Measurements from ENCODE around the gene HOMER1.

Gene HOMER1

GRCh38 chr5:79490323-79490936, 23.5 kb downstream of the HOMER1 start:
- DNase-seq (ENCODE audit: low read depth in 2 of 2, low spot score in 1 of 2): no peak

- no peak for DNase-seq (ENCODE audit: low read depth in 2 of 2, low spot score in 1 of 2)
Measured at GRCh38 chr5:79489773-79490172, 24.2 kb downstream of the HOMER1 start.

GRCh38 chr5:79488775-79489174, 25.2 kb downstream of the HOMER1 start:
- DNase-seq (ENCODE audit: low read depth in 2 of 2, low spot score in 1 of 2): no peak

- no peak for DNase-seq (ENCODE audit: low read depth in 2 of 2, low spot score in 1 of 2)
Measured at GRCh38 chr5:79488058-79488457, 25.9 kb downstream of the HOMER1 start.

- no peak for DNase-seq (ENCODE audit: low read depth in 2 of 2, low spot score in 1 of 2)
Measured at GRCh38 chr5:79487251-79487650, 26.7 kb downstream of the HOMER1 start.

- DNase-seq (ENCODE audit: low read depth in 2 of 2, low spot score in 1 of 2): no peak
Measured at GRCh38 chr5:79486116-79486515, 27.8 kb downstream of the HOMER1 start.

- no peak for DNase-seq (ENCODE audit: low read depth in 2 of 2, low spot score in 1 of 2)
Measured at GRCh38 chr5:79484731-79485130, 29.2 kb downstream of the HOMER1 start.

- no peak for DNase-seq (ENCODE audit: low read depth in 2 of 2, low spot score in 1 of 2)
Measured at GRCh38 chr5:79481574-79481973, 32.4 kb downstream of the HOMER1 start.

GRCh38 chr5:79480991-79481390, 32.9 kb downstream of the HOMER1 start:
- DNase-seq (ENCODE audit: low read depth in 2 of 2, low spot score in 1 of 2): no peak

GRCh38 chr5:79475152-79475466, 38.8 kb downstream of the HOMER1 start:
- DNase-seq (ENCODE audit: low read depth in 2 of 2, low spot score in 1 of 2): no peak

- DNase-seq (ENCODE audit: low read depth in 2 of 2, low spot score in 1 of 2): no peak
Measured at GRCh38 chr5:79474367-79475151, 39.4 kb downstream of the HOMER1 start.

- DNase-seq (ENCODE audit: low read depth in 2 of 2, low spot score in 1 of 2): no peak
Measured at GRCh38 chr5:79471556-79471955, 42.4 kb downstream of the HOMER1 start.

GRCh38 chr5:79464695-79465332, 49.1 kb downstream of the HOMER1 start:
- no peak for DNase-seq (ENCODE audit: low read depth in 2 of 2, low spot score in 1 of 2)

- DNase-seq (ENCODE audit: low read depth in 2 of 2, low spot score in 1 of 2): no peak
Measured at GRCh38 chr5:79464278-79464677, 49.7 kb downstream of the HOMER1 start.

- no peak for DNase-seq (ENCODE audit: low read depth in 2 of 2, low spot score in 1 of 2)
Measured at GRCh38 chr5:79459626-79460025, 54.3 kb downstream of the HOMER1 start.

- no peak for DNase-seq (ENCODE audit: low read depth in 2 of 2, low spot score in 1 of 2)
Measured at GRCh38 chr5:79456890-79457583, 56.9 kb downstream of the HOMER1 start.

GRCh38 chr5:79456400-79456799, 57.5 kb downstream of the HOMER1 start:
- no peak for DNase-seq (ENCODE audit: low read depth in 2 of 2, low spot score in 1 of 2)

- DNase-seq (ENCODE audit: low read depth in 2 of 2, low spot score in 1 of 2): no peak
Measured at GRCh38 chr5:79454043-79454442, 59.9 kb downstream of the HOMER1 start.

- DNase-seq (ENCODE audit: low read depth in 2 of 2, low spot score in 1 of 2): no peak
Measured at GRCh38 chr5:79448336-79448735, 65.6 kb downstream of the HOMER1 start.

- DNase-seq (ENCODE audit: low read depth in 2 of 2, low spot score in 1 of 2): no peak
Measured at GRCh38 chr5:79436821-79437220, 77.1 kb downstream of the HOMER1 start.

- DNase-seq (ENCODE audit: low read depth in 2 of 2, low spot score in 1 of 2): no peak
Measured at GRCh38 chr5:79436224-79436623, 77.7 kb downstream of the HOMER1 start.

- no peak for DNase-seq (ENCODE audit: low read depth in 2 of 2, low spot score in 1 of 2)
Measured at GRCh38 chr5:79430196-79430595, 83.7 kb downstream of the HOMER1 start.

Data from stimulated activated CD8-positive, alpha-beta memory T cell treated with anti-CD3 and anti-CD28 coated beads, Interleukin-4, amount 100 ng/mL, for 4 hours (primary cell).